ENCODE results near the gene PMM1. TPM values are rescaled to one million over a fixed set of nuclear protein-coding genes. Genes with fewer than 3 reads are reported as not detected.
"Not testable (repeated sequence)": the region's sequence is repeated elsewhere in the genome, so short reads cannot be mapped to it uniquely, and the experiment has no call there.

The PMM1 gene
- total RNA-seq, 2 experiments from 2014 or later = 17.0 to 40.5 TPM

- no peak overlapping the region for H2AFZ ChIP-seq (ENCODE audit: low read length)
- no peaks in the 10 kb centered on the region for H3K79me2 ChIP-seq (ENCODE audit: insufficient read depth, low read depth, low read length)
- CTCF ChIA-PET (ENCODE audit: unreplicated experiment) = interaction anchor here (0.7 kb wide), 1 partner anchor 23 kb away, joined by 4 read pairs; no protein-coding TSS in a partner anchor
- no peaks in the 10 kb centered on the region for H4K20me1 ChIP-seq (ENCODE audit: insufficient read depth, low read length)
- H3K4me3 ChIP-seq (ENCODE audit: low read depth, low read length, poor library complexity, severe bottlenecking) = no peak overlapping the region
- H3K9me2 ChIP-seq (ENCODE audit: insufficient read depth, low read length) = no peaks in the 10 kb centered on the region
- TF ChIP-seq EZH2phosphoT487 (IDR thresholded peaks at IDR 0.05; ENCODE audit: borderline replicate concordance, low read depth, low read length) (no peak), CTCF (conservative IDR thresholded peaks at IDR 0.05; ENCODE audit: low read length) (0 out of 2 replicates have a peak, but pooled peaks have one; percentile 8)
- no peaks in the 10 kb centered on the region for H3K9me3 ChIP-seq (ENCODE audit: low read length)
- H3K36me3 ChIP-seq (ENCODE audit: insufficient read depth, low read length) = peaks cover 35% of the 10 kb centered on the region; the same call in 1 of the 2 replicates
- no peak overlapping the region for H3K27ac ChIP-seq (ENCODE audit: low read depth, low read length, poor library complexity, severe bottlenecking)
- no peak for DNase-seq (ENCODE audit: low spot score)
- intact Hi-C loops (cut with micrococcal nuclease; ENCODE audit: unreplicated experiment) = loop anchor here (5.0 kb wide), 1 partner anchor 195 kb away; no protein-coding TSS in a partner anchor
- H3K4me2 ChIP-seq (ENCODE audit: low read length) = no peak overlapping the region
- H3K4me1 ChIP-seq (ENCODE audit: insufficient read depth, low read length, poor library complexity, severe bottlenecking) = no peaks in the 10 kb centered on the region
- POLR2A ChIA-PET = no interaction called here
- no TSS peak for BruUV-seq (replicated peaks)
These were observed 8.0 kb upstream of the PMM1 start for GRCh38 chr22:41597635-41597953.

- H3K4me3 ChIP-seq (ENCODE audit: low read depth, low read length, poor library complexity, severe bottlenecking) = no peak overlapping the region
- intact Hi-C loops (cut with micrococcal nuclease; ENCODE audit: unreplicated experiment) = loop anchor here (5.0 kb wide), 1 partner anchor 195 kb away; no protein-coding TSS in a partner anchor
- TF ChIP-seq EZH2phosphoT487 (IDR thresholded peaks at IDR 0.05; ENCODE audit: borderline replicate concordance, low read depth, low read length) (no peak), CTCF (conservative IDR thresholded peaks at IDR 0.05; ENCODE audit: low read length) (peak; percentile 80)
- no peak overlapping the region for H2AFZ ChIP-seq (ENCODE audit: low read length)
- BruUV-seq (replicated peaks) = no TSS peak
- ChIA-PET POLR2A (interaction anchor here (0.5 kb wide), 1 partner anchor 1425 kb away, joined by 4 read pairs; no protein-coding TSS in a partner anchor), CTCF (ENCODE audit: unreplicated experiment) (interaction anchor here (0.7 kb wide), 1 partner anchor 22 kb away, joined by 4 read pairs; no protein-coding TSS in a partner anchor)
- peak; percentile 45 for DNase-seq (ENCODE audit: low spot score)
- no peaks in the 10 kb centered on the region for H3K9me3 ChIP-seq (ENCODE audit: low read length)
- H3K4me2 ChIP-seq (ENCODE audit: low read length) = no peak overlapping the region
- no peaks in the 10 kb centered on the region for H3K9me2 ChIP-seq (ENCODE audit: insufficient read depth, low read length)
- peaks cover 29% of the 10 kb centered on the region; the same call in 1 of the 2 replicates for H3K36me3 ChIP-seq (ENCODE audit: insufficient read depth, low read length)
- H3K4me1 ChIP-seq (ENCODE audit: insufficient read depth, low read length, poor library complexity, severe bottlenecking) = no peaks in the 10 kb centered on the region
- no peaks in the 10 kb centered on the region for H3K79me2 ChIP-seq (ENCODE audit: insufficient read depth, low read depth, low read length)
- no peaks in the 10 kb centered on the region for H4K20me1 ChIP-seq (ENCODE audit: insufficient read depth, low read length)
- H3K27ac ChIP-seq (ENCODE audit: low read depth, low read length, poor library complexity, severe bottlenecking) = no peak overlapping the region
These were observed 7.4 kb upstream of the PMM1 start for GRCh38 chr22:41596776-41597634.

- intact Hi-C loops (cut with micrococcal nuclease; ENCODE audit: unreplicated experiment) = loop anchor here (5.0 kb wide), 1 partner anchor 193 kb away; no protein-coding TSS in a partner anchor
- Histone ChIP-seq H2AFZ (ENCODE audit: low read length) (no peak overlapping the region), H3K4me2 (ENCODE audit: low read length) (no peak overlapping the region), H3K27ac (ENCODE audit: low read depth, low read length, poor library complexity, severe bottlenecking) (no peak overlapping the region), H3K4me1 (ENCODE audit: insufficient read depth, low read length, poor library complexity, severe bottlenecking) (peaks cover under 1% of the 10 kb centered on the region), H3K9me2 (ENCODE audit: insufficient read depth, low read length) (no peaks in the 10 kb centered on the region), H3K36me3 (ENCODE audit: insufficient read depth, low read length) (peaks cover 17% of the 10 kb centered on the region; the same call in 1 of the 2 replicates), H4K20me1 (ENCODE audit: insufficient read depth, low read length) (no peaks in the 10 kb centered on the region), H3K79me2 (ENCODE audit: insufficient read depth, low read depth, low read length) (no peaks in the 10 kb centered on the region; the same call in 1 of the 2 replicates), H3K9me3 (ENCODE audit: low read length) (no peaks in the 10 kb centered on the region), H3K4me3 (ENCODE audit: low read depth, low read length, poor library complexity, severe bottlenecking) (no peak overlapping the region)
- no peak for DNase-seq (ENCODE audit: low spot score)
- CTCF ChIA-PET (ENCODE audit: unreplicated experiment) = no interaction called here
- no TSS peak for BruUV-seq (replicated peaks)
- TF ChIP-seq CTCF (conservative IDR thresholded peaks at IDR 0.05; ENCODE audit: low read length) = no peak
- TF ChIP-seq EZH2phosphoT487 (IDR thresholded peaks at IDR 0.05; ENCODE audit: borderline replicate concordance, low read depth, low read length) = no peak
- POLR2A ChIA-PET = no interaction called here
These were observed 6.1 kb upstream of the PMM1 start for GRCh38 chr22:41595703-41596102.

- CTCF ChIA-PET (ENCODE audit: unreplicated experiment); H3K79me2 ChIP-seq (ENCODE audit: insufficient read depth, low read depth, low read length); DNase-seq (ENCODE audit: low spot score); H3K27ac ChIP-seq (ENCODE audit: low read depth, low read length, poor library complexity, severe bottlenecking); H2AFZ ChIP-seq (ENCODE audit: low read length); POLR2A ChIA-PET; H3K9me3 ChIP-seq (ENCODE audit: low read length); H3K4me2 ChIP-seq (ENCODE audit: low read length); H3K9me2 ChIP-seq (ENCODE audit: insufficient read depth, low read length); H3K4me3 ChIP-seq (ENCODE audit: low read depth, low read length, poor library complexity, severe bottlenecking); BruUV-seq (replicated peaks); intact Hi-C loops (cut with micrococcal nuclease; ENCODE audit: unreplicated experiment); H4K20me1 ChIP-seq (ENCODE audit: insufficient read depth, low read length); H3K36me3 ChIP-seq (ENCODE audit: insufficient read depth, low read length): not testable (repeated sequence)
- H3K4me1 ChIP-seq (ENCODE audit: insufficient read depth, low read length, poor library complexity, severe bottlenecking) = peaks cover 11% of the 10 kb centered on the region
These were observed 3.8 kb upstream of the PMM1 start for GRCh38 chr22:41593336-41593960.

Data from OCI-LY7 (cell line).